HepG2 (cell line): ENCODE results near the gene SHC1. TPM values are rescaled to one million over a fixed set of nuclear protein-coding genes. Genes with fewer than 3 reads are reported as not detected.

Experiments used
- ELF3 ChIP-seq: IDR thresholded peaks from 2 replicates; pipeline ENCODE4 v1.6.1; 2016; ENCODE audit warnings: missing genetic modification reagents, missing compliant biosample characterization
- EP300 ChIP-seq, 3 experiments: sonication (generic) in 1 of 3; formaldehyde crosslinking in 1 of 3; IDR thresholded peaks; 2 replicates each; pipeline versions ENCODE4 v1.5.1 to v1.6.1; 2011 to 2020; ENCODE audit warnings: low read depth in 2 of 3, low read length in 2 of 3, borderline replicate concordance in 1 of 3, improper control_type of control experiment in 1 of 3, mild to moderate bottlenecking in 1 of 3, missing genetic modification reagents in 1 of 3, moderate library complexity in 1 of 3
- ETS1 ChIP-seq: sonication (generic); formaldehyde crosslinking; IDR thresholded peaks from 2 replicates; pipeline ENCODE4 v1.4.0; 2020; ENCODE audit warnings: missing genetic modification reagents
- MXD1 ChIP-seq: sonication (generic); formaldehyde crosslinking; IDR thresholded peaks from 2 replicates; pipeline ENCODE4 v1.4.0; 2020; ENCODE audit warnings: mild to moderate bottlenecking, missing genetic modification reagents
- MZF1 ChIP-seq: sonication (generic); formaldehyde crosslinking; IDR thresholded peaks from 2 replicates; pipeline ENCODE4 v1.8.1; 2023; ENCODE audit warnings: mild to moderate bottlenecking, missing genetic modification reagents, borderline replicate concordance
- SALL2 ChIP-seq: sonication (generic); formaldehyde crosslinking; IDR thresholded peaks from 2 replicates; pipeline ENCODE4 v1.8.1; 2023; ENCODE audit warnings: mild to moderate bottlenecking, missing genetic modification reagents, inconsistent platforms
- ZBED4 ChIP-seq: sonication (generic); formaldehyde crosslinking; IDR thresholded peaks from 2 replicates; pipeline ENCODE4 v1.4.0; 2020; ENCODE audit warnings: missing genetic modification reagents, borderline replicate concordance
- ZFP82 ChIP-seq: sonication (generic); formaldehyde crosslinking; IDR thresholded peaks from 2 replicates; pipeline ENCODE4 v1.5.1; 2020; ENCODE audit warnings: mild to moderate bottlenecking, missing genetic modification reagents, borderline replicate concordance
- ZNF280B ChIP-seq: sonication (generic); formaldehyde crosslinking; IDR thresholded peaks from 2 replicates; pipeline ENCODE4 v1.5.0; 2020; ENCODE audit warnings: missing genetic modification reagents, mild to moderate bottlenecking, borderline replicate concordance
- ZNF451 ChIP-seq: sonication (generic); formaldehyde crosslinking; IDR thresholded peaks from 2 replicates; pipeline ENCODE4 v1.5.0; 2020; ENCODE audit warnings: mild to moderate bottlenecking, missing genetic modification reagents
- ZNF749 ChIP-seq: sonication (generic); formaldehyde crosslinking; IDR thresholded peaks from 2 replicates; pipeline ENCODE4 v1.8.0; 2022; ENCODE audit warnings: mild to moderate bottlenecking, missing genetic modification reagents, moderate library complexity, borderline replicate concordance
- polyA plus RNA-seq, 8 experiments: library from polyadenylated mRNA; depleted of rRNA in 3 of 8; stranded (reverse) in 7 of 8; unstranded in 1 of 8; fragments of >200 nt; fragmentation: Illumina TruSeq in 4 of 8; extraction: Trizol in 4 of 8; gene quantifications; 2 replicates each; pipeline versions ENCODE4 v1.2.1 to v1.2.3, GENCODE V29; 2011 to 2016; ENCODE audit warnings: low read depth in 4 of 8, missing spikeins in 1 of 8, mixed read lengths in 1 of 8; ENCODE audit not compliant: insufficient read depth in 1 of 8
- total RNA-seq, 5 experiments: library from RNA; depleted of rRNA; stranded (reverse); fragments of >200 nt; fragmentation: Illumina TruSeq; extraction: Trizol; gene quantifications; 2 replicates each; pipeline ENCODE4 v1.2.3, GENCODE V29; 2016; ENCODE audit warnings: low read depth in 1 of 5
- TF ChIP-seq, protein P1 (sequence below): sonication (generic); formaldehyde crosslinking; conservative IDR thresholded peaks from 2 replicates; pipeline ENCODE4 v1.4.0; 2020; ENCODE audit warnings: mild to moderate bottlenecking, missing genetic modification reagents, moderate library complexity

SHC1 gene
- total and polyA plus RNA-seq, 2 of the 13 experiments (the other 11 are each of a cell fraction or from before 2014, with no cell fraction given) = 52.0 to 137 TPM

DNA sequence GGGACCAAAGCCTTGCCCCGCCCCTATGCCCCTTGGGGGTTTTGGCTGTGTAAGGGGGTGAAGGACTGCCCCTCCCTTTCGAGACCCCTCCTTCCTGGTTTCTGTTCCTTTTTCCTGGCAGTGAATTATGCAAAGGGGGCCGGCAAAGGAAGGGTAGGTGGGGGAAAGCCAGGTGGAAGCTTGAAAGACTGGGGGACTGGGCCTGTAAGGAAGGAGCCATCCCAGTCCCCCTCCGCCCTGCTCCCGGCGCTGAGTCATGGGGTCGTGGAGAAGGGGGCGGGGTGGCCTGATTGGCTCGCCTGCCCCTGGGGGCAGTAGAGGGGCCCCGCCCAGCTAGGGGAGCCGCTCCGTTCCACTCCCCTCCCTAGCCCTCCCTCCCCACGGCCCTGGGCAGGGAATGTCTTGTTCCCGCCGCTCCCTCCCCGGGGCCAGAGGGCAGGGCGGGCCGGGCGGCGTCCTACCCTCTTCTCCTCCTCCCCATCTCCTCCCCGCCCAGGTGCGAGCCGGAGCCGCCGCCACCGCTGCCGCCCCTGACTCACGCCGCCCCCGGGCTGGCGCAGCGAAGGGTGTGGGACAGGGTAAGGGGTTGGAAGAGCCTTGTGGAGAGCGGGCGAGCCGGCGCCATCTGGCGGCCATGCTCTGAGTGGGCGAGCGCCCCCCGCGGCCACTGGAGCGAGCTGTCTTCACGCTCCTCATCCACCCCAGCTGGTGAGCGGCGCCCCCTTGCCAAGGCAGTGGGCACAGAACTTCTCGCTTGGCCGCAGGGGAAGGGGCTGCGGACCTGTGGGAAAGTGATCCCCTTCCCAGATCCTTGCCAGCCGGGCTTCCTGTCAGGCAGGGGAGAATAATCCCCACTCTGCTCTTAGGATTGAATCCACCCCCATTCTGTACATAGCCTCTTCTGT lies 46.7 kb upstream of the SHC1 start (continued):
- TF ChIP-seq, protein P1, sequence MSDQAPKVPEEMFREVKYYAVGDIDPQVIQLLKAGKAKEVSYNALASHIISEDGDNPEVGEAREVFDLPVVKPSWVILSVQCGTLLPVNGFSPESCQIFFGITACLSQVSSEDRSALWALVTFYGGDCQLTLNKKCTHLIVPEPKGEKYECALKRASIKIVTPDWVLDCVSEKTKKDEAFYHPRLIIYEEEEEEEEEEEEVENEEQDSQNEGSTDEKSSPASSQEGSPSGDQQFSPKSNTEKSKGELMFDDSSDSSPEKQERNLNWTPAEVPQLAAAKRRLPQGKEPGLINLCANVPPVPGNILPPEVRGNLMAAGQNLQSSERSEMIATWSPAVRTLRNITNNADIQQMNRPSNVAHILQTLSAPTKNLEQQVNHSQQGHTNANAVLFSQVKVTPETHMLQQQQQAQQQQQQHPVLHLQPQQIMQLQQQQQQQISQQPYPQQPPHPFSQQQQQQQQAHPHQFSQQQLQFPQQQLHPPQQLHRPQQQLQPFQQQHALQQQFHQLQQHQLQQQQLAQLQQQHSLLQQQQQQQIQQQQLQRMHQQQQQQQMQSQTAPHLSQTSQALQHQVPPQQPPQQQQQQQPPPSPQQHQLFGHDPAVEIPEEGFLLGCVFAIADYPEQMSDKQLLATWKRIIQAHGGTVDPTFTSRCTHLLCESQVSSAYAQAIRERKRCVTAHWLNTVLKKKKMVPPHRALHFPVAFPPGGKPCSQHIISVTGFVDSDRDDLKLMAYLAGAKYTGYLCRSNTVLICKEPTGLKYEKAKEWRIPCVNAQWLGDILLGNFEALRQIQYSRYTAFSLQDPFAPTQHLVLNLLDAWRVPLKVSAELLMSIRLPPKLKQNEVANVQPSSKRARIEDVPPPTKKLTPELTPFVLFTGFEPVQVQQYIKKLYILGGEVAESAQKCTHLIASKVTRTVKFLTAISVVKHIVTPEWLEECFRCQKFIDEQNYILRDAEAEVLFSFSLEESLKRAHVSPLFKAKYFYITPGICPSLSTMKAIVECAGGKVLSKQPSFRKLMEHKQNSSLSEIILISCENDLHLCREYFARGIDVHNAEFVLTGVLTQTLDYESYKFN (CRISPR knock-in tag) = peak; percentile 66
- peak; percentile 78; the same call in 1 of the 2 replicates for TF ChIP-seq MXD1 (CRISPR knock-in tag)
- peak; percentile 81; the same call in 1 of the 2 replicates for TF ChIP-seq SALL2 (CRISPR knock-in tag)
- peak; percentile 75; the same call in 1 of the 2 replicates for TF ChIP-seq ZBED4 (CRISPR knock-in tag)
- TF ChIP-seq MZF1 (CRISPR knock-in tag) = no peak
- TF ChIP-seq ELF3 (CRISPR knock-in tag) = peak; percentile 76; the same call in 1 of the 2 replicates
- TF ChIP-seq EP300 (IDR thresholded peaks at IDR 0.05; ENCODE audit: low read depth in 2 of 2, low read length in 2 of 2) = peak in 1 of 2 experiments; percentile 20; a peak in 1 of 4 replicates
- TF ChIP-seq EP300 (CRISPR knock-in tag; IDR thresholded peaks at IDR 0.05; ENCODE audit: borderline replicate concordance) = peak; percentile 52; the same call in 1 of the 2 replicates
- no peak for TF ChIP-seq ETS1 (CRISPR knock-in tag)
- no peak for TF ChIP-seq ZFP82
- no peak for TF ChIP-seq ZNF280B (CRISPR knock-in tag)
- TF ChIP-seq ZNF451 = peak; percentile 92
- no peak for TF ChIP-seq ZNF749 (CRISPR knock-in tag)
